IPS-11a (cell line): ENCODE measurements around the gene GLT8D2.
A peak's percentile ranks its signal among the peaks of the same experiment; 100 is the strongest.

Experiments
- H3K4me3 ChIP-seq: one replicate; pipeline ENCODE4 v1.5.1; 2013; ENCODE audit warnings: low read depth, low read length, control low read depth

Gene GLT8D2

DNA sequence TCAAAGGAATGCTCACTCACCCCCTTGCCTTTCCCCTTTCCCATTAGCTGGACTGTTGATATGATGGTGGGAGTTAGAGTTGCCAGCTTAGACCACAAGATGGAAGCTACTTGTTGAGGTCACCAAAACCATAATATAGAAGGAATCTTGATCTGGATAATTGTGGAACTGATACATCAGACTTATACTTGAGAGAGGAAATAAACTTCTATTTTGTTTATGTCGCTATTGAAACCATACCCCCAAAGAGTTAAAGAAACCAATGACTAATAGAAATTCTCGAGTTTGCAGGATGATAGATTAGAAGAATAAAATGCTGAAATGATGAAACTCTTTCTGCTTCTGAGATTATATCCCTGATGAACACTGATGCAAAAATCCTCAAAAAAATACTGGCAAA is 46.4 kb downstream of the GLT8D2 start:
- no peak overlapping the region for H3K4me3 ChIP-seq

GRCh38 chr12:104002686-104003085 is 47.3 kb downstream of the GLT8D2 start:
- H3K4me3 ChIP-seq = no peak overlapping the region

DNA sequence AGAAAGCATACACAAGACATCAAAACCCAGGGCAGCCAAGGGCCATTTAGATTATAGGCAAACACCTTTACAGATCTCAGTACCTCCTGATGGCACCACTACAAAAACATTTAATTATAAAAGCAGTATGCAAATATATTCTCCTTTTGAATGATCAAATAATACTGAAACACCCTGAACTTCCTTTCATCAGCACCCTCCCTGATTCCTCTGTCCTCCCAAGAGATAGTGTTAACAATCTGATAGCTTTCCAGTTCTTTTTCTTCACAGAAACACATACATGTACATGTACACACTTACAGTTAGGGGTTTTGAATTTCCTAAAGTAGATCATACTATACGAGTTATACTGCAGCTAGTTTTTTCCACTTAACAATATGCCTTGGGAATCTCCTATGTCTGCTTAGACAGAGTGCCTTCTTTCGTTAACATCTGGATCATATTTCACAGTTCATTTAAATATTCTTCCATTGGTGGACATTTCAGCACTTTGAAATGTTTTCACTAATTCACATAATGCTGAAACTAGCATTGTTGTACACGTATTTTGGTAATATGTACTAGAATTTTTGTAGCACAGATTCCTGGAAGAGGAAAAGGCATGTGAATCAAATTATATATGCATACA is 49.1 kb downstream of the GLT8D2 start:
- no peak overlapping the region for H3K4me3 ChIP-seq

GRCh38 chr12:103998976-103999375 is 51.0 kb downstream of the GLT8D2 start:
- H3K4me3 ChIP-seq = no peak overlapping the region

GRCh38 chr12:103997286-103997900 is 52.6 kb downstream of the GLT8D2 start:
- no peak overlapping the region for H3K4me3 ChIP-seq

DNA sequence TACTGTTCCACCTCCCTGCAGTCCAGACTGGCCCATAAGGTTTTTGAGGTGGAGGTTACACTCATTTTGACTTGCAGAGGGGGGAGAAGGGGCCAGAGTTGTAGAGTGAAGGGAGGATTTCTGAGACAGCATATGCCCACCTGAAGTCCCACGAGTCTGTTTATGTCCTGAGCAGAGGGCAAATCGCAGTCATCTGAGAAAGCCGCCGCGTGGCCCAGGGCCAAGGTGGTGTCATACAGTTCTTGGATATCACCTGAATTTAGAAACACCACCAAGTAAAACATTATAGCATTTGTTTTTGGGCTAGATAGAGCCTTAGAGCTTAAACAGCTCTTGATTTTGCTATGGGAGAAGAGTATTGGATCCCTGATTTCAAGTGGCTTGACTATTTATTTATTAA is 53.4 kb downstream of the GLT8D2 start:
- no peak overlapping the region for H3K4me3 ChIP-seq

DNA sequence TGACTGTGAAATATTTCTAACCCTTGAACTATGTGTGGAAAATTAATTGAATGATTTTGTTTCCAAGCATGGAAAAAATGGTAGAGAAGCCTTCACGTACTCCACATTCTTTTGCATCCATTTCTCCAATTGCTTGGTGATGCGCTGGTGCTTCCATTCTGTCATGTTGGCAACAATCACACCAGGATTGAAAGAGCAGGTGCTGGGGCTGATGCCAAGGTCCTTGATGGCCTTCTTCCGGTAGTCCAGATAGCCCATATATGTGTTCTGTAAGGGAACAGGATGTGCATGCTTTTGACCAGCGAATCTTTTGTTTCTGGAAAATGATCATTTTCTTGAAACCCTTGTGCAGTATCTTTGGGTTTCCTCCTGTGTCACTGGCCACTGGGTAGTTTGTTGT is 55.8 kb downstream of the GLT8D2 start:
- no peak overlapping the region for H3K4me3 ChIP-seq

- no peak overlapping the region for H3K4me3 ChIP-seq
Measured at GRCh38 chr12:103986829-103987228, 63.2 kb downstream of the GLT8D2 start.

GRCh38 chr12:103978384-103978982 is 71.5 kb downstream of the GLT8D2 start:
- H3K4me3 ChIP-seq = no peak overlapping the region

DNA sequence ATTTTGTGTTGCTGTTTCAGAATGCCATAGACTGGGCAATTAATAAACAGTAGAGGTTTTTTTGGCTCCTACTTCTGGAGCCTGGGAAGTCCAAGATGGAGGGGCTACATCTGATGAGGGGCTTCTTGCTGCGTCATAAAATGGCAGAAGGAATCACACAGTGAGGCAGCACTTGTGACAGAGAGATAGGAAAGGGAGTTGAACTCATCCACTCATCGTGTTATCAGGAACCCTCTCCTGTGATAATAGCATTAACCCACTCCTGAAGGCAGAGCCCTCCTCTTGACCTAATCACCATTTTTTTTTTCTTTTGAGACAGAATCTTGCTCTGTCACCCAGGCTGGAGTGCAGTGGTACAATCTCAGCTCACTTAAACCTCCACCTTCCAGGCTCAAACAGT is 74.6 kb downstream of the GLT8D2 start:
- H3K4me3 ChIP-seq = no peak overlapping the region

- no peak overlapping the region for H3K4me3 ChIP-seq
Measured at GRCh38 chr12:103973909-103974308, 76.1 kb downstream of the GLT8D2 start.

DNA sequence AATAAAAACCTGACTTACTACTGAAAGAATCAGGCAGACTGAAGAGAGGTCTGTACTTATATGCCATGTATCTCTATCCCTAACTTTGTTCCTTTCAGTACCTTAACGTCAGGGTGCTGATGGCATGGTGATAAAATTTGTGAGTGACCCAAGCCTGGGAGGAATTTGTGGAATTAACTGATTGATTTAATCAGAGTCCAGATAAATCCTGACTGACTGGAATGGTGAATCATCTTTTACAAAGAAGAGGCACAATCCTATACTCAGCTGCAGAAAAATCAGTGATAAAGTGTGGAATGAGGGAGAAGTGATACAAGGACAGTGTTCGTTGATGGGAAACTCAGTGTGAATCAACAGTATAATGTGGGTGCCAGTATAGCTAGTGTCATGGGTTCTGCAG is 80.6 kb downstream of the GLT8D2 start:
- H3K4me3 ChIP-seq = no peak overlapping the region

DNA sequence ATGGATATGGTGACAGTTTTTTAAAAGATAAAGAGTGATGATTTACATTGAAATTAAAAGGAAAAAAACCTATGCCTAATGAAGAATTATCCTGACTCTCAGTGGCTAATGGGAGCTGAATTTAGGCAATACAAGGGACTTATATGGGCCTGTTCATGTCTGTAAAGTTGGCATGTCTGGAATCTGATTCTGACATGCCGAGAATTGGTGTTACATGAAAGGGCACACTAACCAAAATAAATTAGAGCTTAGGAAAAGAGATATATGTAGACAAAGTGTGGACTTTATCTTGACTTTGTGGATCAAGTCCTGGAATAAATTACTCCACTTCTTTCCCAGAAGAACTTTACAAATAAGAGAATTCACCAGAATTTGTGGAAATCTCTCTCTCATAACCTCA is 83.3 kb downstream of the GLT8D2 start:
- H3K4me3 ChIP-seq = peak overlapping the region; percentile 82

GRCh38 chr12:103965590-103966504 is 84.1 kb downstream of the GLT8D2 start, which contains the start of gene TDG:
TDG (plus strand) TSS chr12:103965872; CDS start chr12:103966038, 166 bp downstream.
- peak within 1 kb of the TSS; percentile 82 for H3K4me3 ChIP-seq

GRCh38 chr12:103965255-103965589 is 84.8 kb downstream of the GLT8D2 start:
- peak overlapping the region; percentile 82 for H3K4me3 ChIP-seq

DNA sequence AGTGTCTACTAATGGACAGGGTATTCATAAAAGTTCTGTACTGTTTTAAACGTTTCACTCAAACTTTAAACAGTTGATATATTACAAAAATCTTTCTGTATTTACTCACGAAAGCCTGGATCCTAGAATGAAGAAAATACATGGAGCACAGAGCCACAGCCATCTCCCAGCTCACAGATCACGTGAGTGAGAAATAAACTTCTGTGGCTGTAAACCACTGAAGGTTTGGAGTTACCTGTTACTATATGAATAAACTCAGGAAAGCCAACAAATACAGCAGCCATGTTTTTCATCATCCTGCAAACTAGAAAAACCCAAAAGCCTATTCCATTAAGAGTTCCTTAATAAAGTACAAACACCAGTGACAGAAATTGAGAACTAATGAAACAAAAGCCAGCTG is 85.2 kb downstream of the GLT8D2 start:
- peak overlapping the region; percentile 82 for H3K4me3 ChIP-seq

GRCh38 chr12:103962493-103962892 is 87.5 kb downstream of the GLT8D2 start:
- no peak overlapping the region for H3K4me3 ChIP-seq

GRCh38 chr12:103960616-103961227 is 89.3 kb downstream of the GLT8D2 start:
- no peak overlapping the region for H3K4me3 ChIP-seq

DNA sequence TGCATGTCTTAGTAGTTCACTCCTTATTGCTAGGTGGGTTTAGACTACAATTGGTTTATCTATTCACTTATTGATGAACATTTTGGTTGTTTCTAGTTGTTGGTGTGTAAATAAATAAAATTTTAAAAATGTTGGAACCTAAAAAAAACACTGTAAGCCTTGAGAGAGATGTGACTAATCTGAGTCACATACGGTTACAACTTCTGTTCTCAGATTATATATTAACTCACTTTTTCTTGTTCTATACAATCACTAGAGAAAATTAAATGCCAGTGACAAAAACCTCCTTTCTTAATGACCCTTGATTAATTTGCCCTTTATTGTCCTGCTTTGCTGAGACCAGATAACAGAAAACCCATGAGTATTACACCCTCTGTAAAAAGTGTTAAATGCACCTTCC is 91.4 kb downstream of the GLT8D2 start:
- H3K4me3 ChIP-seq = no peak overlapping the region

DNA sequence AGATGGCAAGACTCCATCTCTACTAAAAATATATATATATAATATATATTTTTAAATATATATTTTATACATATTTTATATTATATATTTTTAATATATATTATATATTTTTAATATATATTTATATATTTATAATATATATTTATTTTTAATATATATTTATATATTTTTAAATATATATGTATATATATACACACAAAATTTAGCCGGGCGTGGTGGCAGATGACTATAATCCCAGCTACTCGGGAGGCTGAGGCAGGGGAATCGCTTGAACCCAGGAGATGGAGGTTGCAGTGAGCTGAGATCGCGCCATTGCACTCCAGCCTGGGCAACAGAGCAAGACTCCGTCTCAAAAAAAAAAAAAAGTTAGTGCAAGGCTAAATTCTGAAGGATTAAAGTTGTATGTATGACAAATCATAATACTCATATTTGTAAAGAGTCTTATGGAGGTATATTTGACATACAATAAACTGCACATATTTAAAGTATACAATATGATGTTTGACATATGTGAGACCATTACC is 92.1 kb downstream of the GLT8D2 start:
- H3K4me3 ChIP-seq = no peak overlapping the region

DNA sequence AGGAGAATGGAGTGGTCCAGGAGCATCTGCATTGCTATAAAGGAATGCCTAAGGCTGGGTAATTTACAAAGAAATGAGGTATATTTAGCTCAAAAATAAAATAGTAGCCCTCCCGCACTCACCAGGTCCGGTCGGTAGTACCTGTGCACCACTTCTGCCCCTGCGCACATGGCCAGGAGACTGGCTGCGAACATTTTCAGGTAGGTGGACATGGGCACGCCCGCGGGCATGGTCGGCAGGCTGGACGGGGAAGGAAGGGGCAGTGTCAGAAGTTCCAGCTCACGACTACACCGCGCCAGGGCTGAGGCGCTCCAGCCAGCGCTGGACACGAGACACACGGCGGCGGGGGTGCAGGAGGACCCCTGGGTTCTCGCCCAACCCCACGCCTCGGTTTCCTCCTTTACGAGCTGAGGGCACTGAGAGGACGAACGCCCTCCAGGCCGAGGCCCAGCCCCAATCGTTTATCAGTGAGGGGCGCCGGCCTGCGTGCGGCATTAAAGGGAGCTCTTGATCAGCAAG is 93.4 kb downstream of the GLT8D2 start:
- peak overlapping the region; percentile 99 for H3K4me3 ChIP-seq
